Peyer's patch (tissue), 4 donors: ENCODE data around the gene CATSPER3. TPM values are rescaled to one million over a fixed set of nuclear protein-coding genes. Genes with fewer than 3 reads are reported as not detected.

Experiments
- DNase-seq, 3 donors: peaks; one replicate each; pipeline ENCODE4 v3.0.0-alpha.2; 2017 to 2019
- H3K27ac ChIP-seq, 4 donors: fragments of 200-600 bp; sonication (generic); one replicate each; pipeline ENCODE4 v1.5.1; 2016 to 2019
- H3K27me3 ChIP-seq, 2 donors: fragments of 200-600 bp; sonication (generic); one replicate each; pipeline ENCODE4 v1.5.1; 2019
- H3K36me3 ChIP-seq, 3 donors: fragments of 200-600 bp; sonication (generic); one replicate each; pipeline ENCODE4 v1.5.1; 2016 to 2019
- H3K4me1 ChIP-seq, 4 donors: fragments of 200-600 bp; sonication (generic); one replicate each; pipeline ENCODE4 v1.5.1; 2016 to 2019
- H3K4me3 ChIP-seq, 4 donors: fragments of 200-600 bp; sonication (generic); 1 replicate in 3 of 4; 2 replicates in 1 of 4; pipeline ENCODE4 v1.5.1; 2016 to 2019; ENCODE audit warnings: mild to moderate bottlenecking in 1 of 4
- H3K9me3 ChIP-seq, 4 donors: fragments of 200-600 bp; sonication (generic); one replicate each; pipeline ENCODE4 v1.5.1; 2016 to 2019; ENCODE audit warnings: mild to moderate bottlenecking in 1 of 4
- CTCF ChIP-seq, 6 experiments: fragments of 450-650 bp in 4 of 6; fragments of 200-600 bp in 2 of 6; sonication (generic) in 1 of 6; IDR thresholded peaks; one replicate each; pipeline ENCODE4 v1.5.1; 2017 to 2019; ENCODE audit warnings: antibody characterized with exemption in 6 of 6, mild to moderate bottlenecking in 3 of 6, moderate library complexity in 1 of 6
- POLR2A ChIP-seq, 2 donors: fragments of 450-650 bp; IDR thresholded peaks; one replicate each; pipeline ENCODE4 v1.5.1; 2017; ENCODE audit warnings: antibody characterized with exemption in 2 of 2, mild to moderate bottlenecking in 2 of 2, moderate library complexity in 2 of 2
- total RNA-seq, 4 donors: library from RNA; depleted of rRNA; stranded (reverse); fragments of >200 nt; gene quantifications; one replicate each; pipeline ENCODE4 v1.1.0, GENCODE V29; 2016

CATSPER3 gene
- total RNA-seq, 4 donors from 2014 or later: 1.1 to 2.5 (median 2.4) TPM; not detected in 1

GRCh38 chr5:135053989-135054388, 86.3 kb downstream of the CATSPER3 start:
- Histone ChIP-seq H3K4me1 (no peaks in the 10 kb centered on the region), H3K9me3 (no peaks in the 10 kb centered on the region), H3K27ac (peak overlapping the region in 1 of 4 donors; percentile 14), H3K27me3 (no peaks in the 10 kb centered on the region), H3K4me3 (no peak overlapping the region), H3K36me3 (no peaks in the 10 kb centered on the region)
- no peak for DNase-seq
- TF ChIP-seq POLR2A (IDR thresholded peaks at IDR 0.05): no peak
- no peak for TF ChIP-seq CTCF (IDR thresholded peaks at IDR 0.05)

- H3K4me3 ChIP-seq: no peak overlapping the region
- TF ChIP-seq POLR2A (IDR thresholded peaks at IDR 0.05) (no peak), CTCF (IDR thresholded peaks at IDR 0.05) (no peak)
- H3K36me3 ChIP-seq: no peaks in the 10 kb centered on the region
- no peak for DNase-seq
- H3K27ac ChIP-seq: no peak overlapping the region
- H3K9me3 ChIP-seq: no peaks in the 10 kb centered on the region
- H3K27me3 ChIP-seq: no peaks in the 10 kb centered on the region
- no peaks in the 10 kb centered on the region for H3K4me1 ChIP-seq
Measured at GRCh38 chr5:135054546-135054945, 86.8 kb downstream of the CATSPER3 start.

GRCh38 chr5:135055396-135055795, 87.7 kb downstream of the CATSPER3 start:
- Histone ChIP-seq H3K27ac (no peak overlapping the region), H3K9me3 (no peaks in the 10 kb centered on the region), H3K36me3 (no peaks in the 10 kb centered on the region), H3K27me3 (no peaks in the 10 kb centered on the region), H3K4me3 (no peak overlapping the region), H3K4me1 (no peaks in the 10 kb centered on the region)
- no peak for TF ChIP-seq CTCF (IDR thresholded peaks at IDR 0.05)
- no peak for DNase-seq

- TF ChIP-seq POLR2A (IDR thresholded peaks at IDR 0.05) (no peak), CTCF (IDR thresholded peaks at IDR 0.05) (no peak)
- no peaks in the 10 kb centered on the region for H3K27me3 ChIP-seq
- no peaks in the 10 kb centered on the region for H3K4me1 ChIP-seq
- DNase-seq: no peak
- H3K9me3 ChIP-seq: no peaks in the 10 kb centered on the region
- no peak overlapping the region for H3K27ac ChIP-seq
- no peaks in the 10 kb centered on the region for H3K36me3 ChIP-seq
- H3K4me3 ChIP-seq: no peak overlapping the region
Measured at GRCh38 chr5:135056316-135057030, 88.8 kb downstream of the CATSPER3 start.

GRCh38 chr5:135057233-135057632, 89.5 kb downstream of the CATSPER3 start:
- Histone ChIP-seq H3K27ac (no peak overlapping the region), H3K4me3 (no peak overlapping the region), H3K9me3 (no peaks in the 10 kb centered on the region), H3K36me3 (no peaks in the 10 kb centered on the region), H3K27me3 (no peaks in the 10 kb centered on the region), H3K4me1 (no peaks in the 10 kb centered on the region)
- no peak for DNase-seq
- TF ChIP-seq CTCF (IDR thresholded peaks at IDR 0.05) (no peak), POLR2A (IDR thresholded peaks at IDR 0.05) (no peak)
